Endothelial cell of umbilical vein (primary cell): ENCODE data around the gene LSG1. TPM values are rescaled to one million over a fixed set of nuclear protein-coding genes. Genes with fewer than 3 reads are reported as not detected.

ENCODE experiments used
- BruUV-seq: library from RNA; stranded (reverse); fragments of 400-500 nt; replicated peaks from 2 replicates; lab custom pipeline; 2021; lab: Mats Ljungman, UMichigan
- CTCF ChIA-PET: fragments of 300-600, 350-600 bp; sonication (Branson Sonifier 250); formaldehyde crosslinking; loops from one replicate; lab custom pipeline; 2021; ENCODE audit warnings: antibody characterized with exemption, inconsistent platforms; lab: Charles Lee
- POLR2A ChIA-PET: fragments of 300-600, 350-600 bp; sonication (Branson Sonifier 250); formaldehyde crosslinking; loops from one replicate; lab custom pipeline; 2021; ENCODE audit warnings: antibody characterized with exemption, inconsistent platforms; lab: Charles Lee
- DNase-seq: peaks from one replicate; pipeline ENCODE4 v3.0.0-alpha.2; 2011; ENCODE audit warnings: low read depth, low spot score
- FAIRE-seq: peaks from 2 replicates; lab custom pipeline; 2011; peaks lifted over from hg19 to GRCh38; lab: Jason Lieb, UNC
- H2AFZ ChIP-seq: 2 replicates; pipeline ENCODE4 v1.6.0; 2012; ENCODE audit warnings: low read depth, low read length, control low read depth, inconsistent platforms
- H3K27ac ChIP-seq: 2 replicates; pipeline ENCODE4 v1.5.1; 2011; ENCODE audit warnings: low read depth, mild to moderate bottlenecking, control low read depth, low read length, moderate library complexity; ENCODE audit not compliant: insufficient read depth
- H3K27me3 ChIP-seq, 2 experiments: 2 replicates each; pipeline versions ENCODE4 v1.6.0 to v1.6.1; 2011; ENCODE audit warnings: low read length in 2 of 2, mixed read lengths in 1 of 2; ENCODE audit not compliant: control insufficient read depth in 2 of 2, insufficient read depth in 2 of 2
- H3K36me3 ChIP-seq, 2 experiments: 2 replicates in 1 of 2; 3 replicates in 1 of 2; pipeline ENCODE4 v1.5.1; 2011; ENCODE audit warnings: low read length in 2 of 2, mild to moderate bottlenecking in 1 of 2, moderate library complexity in 1 of 2; ENCODE audit not compliant: control insufficient read depth in 2 of 2, insufficient read depth in 2 of 2; ENCODE audit errors: extremely low read depth in 1 of 2
- H3K4me1 ChIP-seq: 3 replicates; pipeline ENCODE4 v1.5.1; 2011; ENCODE audit warnings: mild to moderate bottlenecking, low read length; ENCODE audit not compliant: control insufficient read depth, insufficient read depth; ENCODE audit errors: extremely low read depth
- H3K4me2 ChIP-seq: 2 replicates; pipeline ENCODE4 v1.6.1; 2011; ENCODE audit warnings: low read length, control low read depth, mixed read lengths; ENCODE audit not compliant: insufficient read depth
- H3K4me3 ChIP-seq, 3 experiments: fragments of 200-600 bp in 1 of 3; sonication (generic), shearing (Covaris generic) in 1 of 3; replicated peaks in 1 of 3; 2 replicates each; pipeline ENCODE4 v1.5.1; 2011 to 2016; ENCODE audit warnings: control low read depth in 3 of 3, low read length in 3 of 3, mild to moderate bottlenecking in 2 of 3, inconsistent platforms in 1 of 3, low read depth in 1 of 3, moderate library complexity in 1 of 3; ENCODE audit not compliant: insufficient read depth in 1 of 3
- H3K79me2 ChIP-seq: 2 replicates; pipeline ENCODE4 v1.6.0; 2012; ENCODE audit warnings: low read length, inconsistent platforms; ENCODE audit not compliant: control insufficient read depth, insufficient read depth
- H3K9ac ChIP-seq: replicated peaks from 2 replicates; pipeline ENCODE3; 2011; ENCODE audit warnings: low read length, control low read depth; ENCODE audit not compliant: insufficient read depth; ENCODE audit errors: extremely low read depth
- H3K9me1 ChIP-seq: replicated peaks from 3 replicates; pipeline ENCODE4 v1.6.0; 2011; ENCODE audit warnings: mild to moderate bottlenecking, low read length; ENCODE audit not compliant: control insufficient read depth, insufficient read depth; ENCODE audit errors: extremely low read depth
- H3K9me3 ChIP-seq: replicated peaks from 2 replicates; pipeline ENCODE4 v1.5.1; 2012; ENCODE audit warnings: low read length, inconsistent platforms; ENCODE audit not compliant: control insufficient read depth, insufficient read depth
- H4K20me1 ChIP-seq: replicated peaks from 2 replicates; pipeline ENCODE3; 2011; ENCODE audit warnings: mild to moderate bottlenecking, low read length; ENCODE audit not compliant: control insufficient read depth, insufficient read depth; ENCODE audit errors: extremely low read depth
- EZH2 ChIP-seq: IDR thresholded peaks from 2 replicates; pipeline ENCODE4 v1.6.1; 2012; ENCODE audit warnings: borderline replicate concordance, low read depth, mild to moderate bottlenecking, moderate library complexity, low read length, inconsistent platforms; ENCODE audit not compliant: severe bottlenecking
- FOS ChIP-seq: IDR thresholded peaks from 2 replicates; pipeline ENCODE4 v1.6.1; 2011; ENCODE audit warnings: mild to moderate bottlenecking, low read length, moderate library complexity, borderline replicate concordance; ENCODE audit not compliant: insufficient read depth
- GATA2 ChIP-seq: IDR thresholded peaks from 2 replicates; pipeline ENCODE4 v1.7.0; 2011; ENCODE audit warnings: low read depth, mild to moderate bottlenecking, moderate library complexity, mixed read lengths, low read length; ENCODE audit not compliant: insufficient read length, insufficient read depth
- JUN ChIP-seq: IDR thresholded peaks from 2 replicates; pipeline ENCODE4 v1.6.1; 2011; ENCODE audit warnings: borderline replicate concordance, low read depth; ENCODE audit not compliant: insufficient read length, insufficient read depth
- MAX ChIP-seq: IDR thresholded peaks from 2 replicates; pipeline ENCODE4 v1.6.1; 2011; ENCODE audit not compliant: insufficient read depth, insufficient read length
- MYC ChIP-seq: IDR thresholded peaks from one replicate; pipeline ENCODE4 v1.6.1; 2011; ENCODE audit warnings: mild to moderate bottlenecking, low read depth, low read length
- POLR2A ChIP-seq: IDR thresholded peaks from 2 replicates; pipeline ENCODE4 v1.6.1; 2012; ENCODE audit warnings: low read depth, mild to moderate bottlenecking, control low read depth, low read length
- POLR2AphosphoS5 ChIP-seq: IDR thresholded peaks from 2 replicates; pipeline ENCODE4 v1.6.1; 2012; ENCODE audit warnings: low read depth, mild to moderate bottlenecking, control low read depth, low read length, moderate library complexity; ENCODE audit not compliant: insufficient read depth
- dilution Hi-C: fragments of 300-500 bp; cut with MboI; formaldehyde crosslinking; loops from one replicate; pipeline ENCODE4 v1.15.0; 2019; ENCODE audit warnings: low sequenced_read_pairs; ENCODE audit not compliant: extremely low pct_ligation_motif_present
- intact Hi-C: fragments of 100-400 bp; cut with micrococcal nuclease; formaldehyde crosslinking; loops from one replicate; pipeline ENCODE4 v1.10.0; 2022
- polyA plus RNA-seq, 4 experiments: library from polyadenylated mRNA; depleted of rRNA in 3 of 4; stranded (reverse) in 3 of 4; unstranded in 1 of 4; fragments of >200 nt; gene quantifications; 2 replicates each; pipeline versions ENCODE4 v1.2.1 to v1.2.3, GENCODE V29; 2011 to 2012; ENCODE audit warnings: missing spikeins in 1 of 4
- total RNA-seq: library from RNA; stranded (reverse); gene quantifications from 2 replicates; pipeline ENCODE4 v1.2.3, GENCODE V29; 2021
- TF ChIP-seq, protein P1 (sequence below), 2 donors: IDR thresholded peaks; 1 replicate in 1 of 2; 2 replicates in 1 of 2; pipeline ENCODE4 v1.5.1; 2011; ENCODE audit warnings: low read length in 2 of 2, mild to moderate bottlenecking in 2 of 2, moderate library complexity in 2 of 2, control low read depth in 1 of 2, inconsistent platforms in 1 of 2, low read depth in 1 of 2; ENCODE audit not compliant: insufficient read depth in 1 of 2; ENCODE audit errors: extremely low read depth in 1 of 2

LSG1 gene
- total and polyA plus RNA-seq, 2 donors (not counting 3 experiments of a cell fraction or from before 2014, with no cell fraction given): 50.0 to 52.7 TPM

GRCh38 chr3:194683380-194683779, 11.4 kb upstream of the LSG1 start:
- peak overlapping the region; percentile 46 for H3K27ac ChIP-seq
- H2AFZ ChIP-seq: peak overlapping the region; percentile 13
- H3K9me3 ChIP-seq: no peaks in the 10 kb centered on the region
- H3K36me3 ChIP-seq: peaks cover 5 to 16% of the 10 kb centered on the region in 2 experiments
- intact Hi-C loops: loop anchor here (10.0 kb wide), 1 partner anchor 321 kb away; no protein-coding TSS in a partner anchor
- no peaks in the 10 kb centered on the region for H3K27me3 ChIP-seq
- no peak for FAIRE-seq
- CTCF ChIA-PET: interaction anchor here (0.5 to 2.8 kb wide), 51 partner anchors 8 to 842 kb away, joined by 3 to 76 read pairs (median 7); partner anchors contain the start of genes LSG1, TMEM44 and XXYLT1
- DNase-seq: no peak
- peaks cover 18% of the 10 kb centered on the region for H3K4me1 ChIP-seq
- dilution Hi-C loops: loop anchor here (10.0 to 25.0 kb wide), 2 partner anchors 429 to 561 kb away; no protein-coding TSS in a partner anchor
- TF ChIP-seq MAX (no peak), EZH2 (no peak), JUN (no peak), POLR2A (no peak), POLR2AphosphoS5 (no peak), GATA2 (no peak), FOS (no peak), MYC (no peak)
- TF ChIP-seq, protein P1, sequence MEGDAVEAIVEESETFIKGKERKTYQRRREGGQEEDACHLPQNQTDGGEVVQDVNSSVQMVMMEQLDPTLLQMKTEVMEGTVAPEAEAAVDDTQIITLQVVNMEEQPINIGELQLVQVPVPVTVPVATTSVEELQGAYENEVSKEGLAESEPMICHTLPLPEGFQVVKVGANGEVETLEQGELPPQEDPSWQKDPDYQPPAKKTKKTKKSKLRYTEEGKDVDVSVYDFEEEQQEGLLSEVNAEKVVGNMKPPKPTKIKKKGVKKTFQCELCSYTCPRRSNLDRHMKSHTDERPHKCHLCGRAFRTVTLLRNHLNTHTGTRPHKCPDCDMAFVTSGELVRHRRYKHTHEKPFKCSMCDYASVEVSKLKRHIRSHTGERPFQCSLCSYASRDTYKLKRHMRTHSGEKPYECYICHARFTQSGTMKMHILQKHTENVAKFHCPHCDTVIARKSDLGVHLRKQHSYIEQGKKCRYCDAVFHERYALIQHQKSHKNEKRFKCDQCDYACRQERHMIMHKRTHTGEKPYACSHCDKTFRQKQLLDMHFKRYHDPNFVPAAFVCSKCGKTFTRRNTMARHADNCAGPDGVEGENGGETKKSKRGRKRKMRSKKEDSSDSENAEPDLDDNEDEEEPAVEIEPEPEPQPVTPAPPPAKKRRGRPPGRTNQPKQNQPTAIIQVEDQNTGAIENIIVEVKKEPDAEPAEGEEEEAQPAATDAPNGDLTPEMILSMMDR (IDR thresholded peaks at IDR 0.05; ENCODE audit: extremely low read depth in 1 of 2, insufficient read depth in 1 of 2, low read depth in 1 of 2, low read length in 2 of 2): no peak
- no peak overlapping the region for H3K4me2 ChIP-seq
- H3K9me1 ChIP-seq: no peaks in the 10 kb centered on the region
- H3K9ac ChIP-seq: peak overlapping the region; percentile 19
- BruUV-seq: no TSS peak
- H4K20me1 ChIP-seq: peaks cover under 1% of the 10 kb centered on the region
- H3K79me2 ChIP-seq: peaks cover 26% of the 10 kb centered on the region
- POLR2A ChIA-PET: interaction anchor here (0.6 to 1.4 kb wide), 10 partner anchors 11 to 587 kb away, joined by 3 to 10 read pairs (median 4); partner anchors contain the start of genes LSG1 and XXYLT1
- no peak overlapping the region for H3K4me3 ChIP-seq
